Calu3 (cell line): ENCODE data around the gene OR2B3. TPM values are rescaled to one million over a fixed set of nuclear protein-coding genes. Genes with fewer than 3 reads are reported as not detected.

Source experiments
- BruUV-seq: library from RNA; stranded (reverse); fragments of 400-500 nt; replicated peaks from 2 replicates; lab custom pipeline; 2021; lab: Mats Ljungman, UMichigan
- CTCF ChIA-PET: fragments of 300-600 bp; sonication (Branson Sonifier 250); formaldehyde crosslinking; loops from one replicate; lab custom pipeline; 2022; ENCODE audit warnings: antibody characterized with exemption; lab: Charles Lee
- DNase-seq: peaks from one replicate; pipeline ENCODE4 v3.0.0; 2022
- H3K27ac Mint-ChIP-seq: one replicate; pipeline ENCODE4 v1.8.0; 2022; ENCODE audit warnings: mixed read lengths; ENCODE audit not compliant: unreplicated experiment
- H3K27me3 Mint-ChIP-seq: one replicate; pipeline ENCODE4 v1.8.0; 2022; ENCODE audit warnings: mixed read lengths; ENCODE audit not compliant: unreplicated experiment
- H3K36me3 Mint-ChIP-seq: one replicate; pipeline ENCODE4 v1.8.0; 2022; ENCODE audit warnings: mild to moderate bottlenecking, moderate library complexity, mixed read lengths; ENCODE audit not compliant: insufficient read depth, unreplicated experiment
- H3K4me1 Mint-ChIP-seq: one replicate; pipeline ENCODE4 v1.8.0; 2022; ENCODE audit warnings: mild to moderate bottlenecking, low read depth, mixed read lengths; ENCODE audit not compliant: unreplicated experiment
- H3K4me3 Mint-ChIP-seq: one replicate; pipeline ENCODE4 v1.8.0; 2022; ENCODE audit warnings: mild to moderate bottlenecking, low read depth, moderate library complexity, mixed read lengths; ENCODE audit not compliant: unreplicated experiment
- H3K9me3 Mint-ChIP-seq: one replicate; pipeline ENCODE4 v1.8.0; 2022; ENCODE audit warnings: low read depth, mixed read lengths; ENCODE audit not compliant: unreplicated experiment
- CTCF ChIP-seq: fragments of 200-600 bp; IDR thresholded peaks from one replicate; pipeline ENCODE4 v1.8.0; 2022; ENCODE audit warnings: antibody characterized with exemption; ENCODE audit not compliant: unreplicated experiment
- intact Hi-C: fragments of 100-400 bp; cut with micrococcal nuclease; formaldehyde crosslinking; loops from one replicate; pipeline ENCODE4 v1.10.0; 2022; ENCODE audit not compliant: unreplicated experiment
- total RNA-seq: library from RNA; stranded (reverse); gene quantifications from 2 replicates; pipeline ENCODE4 v1.2.3, GENCODE V29; 2022

The OR2B3 gene
- total RNA-seq, 1 experiment from 2014 or later: not detected

GRCh38 chr6:29071831-29072723 lies 15.0 kb downstream of the OR2B3 start:
- Mint-ChIP-seq H3K4me1 (no peaks in the 10 kb centered on the region), H3K27me3 (no peaks in the 10 kb centered on the region), H3K36me3 (no peaks in the 10 kb centered on the region), H3K4me3 (no peak overlapping the region), H3K9me3 (no peaks in the 10 kb centered on the region), H3K27ac (no peak overlapping the region)
- CTCF ChIA-PET: interaction anchor here (0.6 to 1.3 kb wide), 2 partner anchors 10 to 894 kb away, joined by 3 to 4 read pairs; no protein-coding TSS in a partner anchor
- TF ChIP-seq CTCF: peak; percentile 70
- intact Hi-C loops: no loop called here
- peak; percentile 27 for DNase-seq
- no TSS peak for BruUV-seq

- H3K27ac Mint-ChIP-seq: no peak overlapping the region
- H3K4me3 Mint-ChIP-seq: no peak overlapping the region
- DNase-seq: no peak
- CTCF ChIA-PET: no interaction called here
- no peaks in the 10 kb centered on the region for H3K36me3 Mint-ChIP-seq
- H3K27me3 Mint-ChIP-seq: no peaks in the 10 kb centered on the region
- intact Hi-C loops: no loop called here
- H3K4me1 Mint-ChIP-seq: no peaks in the 10 kb centered on the region
- H3K9me3 Mint-ChIP-seq: peaks cover 3% of the 10 kb centered on the region
- BruUV-seq: no TSS peak
- no peak for TF ChIP-seq CTCF
These were observed 35.4 kb downstream of the OR2B3 start for GRCh38 chr6:29051680-29052079.

- TF ChIP-seq CTCF: no peak
- intact Hi-C loops: no loop called here
- CTCF ChIA-PET: no interaction called here
- BruUV-seq: no TSS peak
- Mint-ChIP-seq H3K27me3 (peaks cover 16% of the 10 kb centered on the region), H3K4me1 (no peaks in the 10 kb centered on the region), H3K9me3 (peaks cover 4% of the 10 kb centered on the region), H3K27ac (no peak within 1 kb of the TSS), H3K4me3 (no peak within 1 kb of the TSS), H3K36me3 (no peaks in the 10 kb centered on the region)
- DNase-seq: no peak
These were observed 42.0 kb downstream of the OR2B3 start, which contains the start of gene OR2W1 for GRCh38 chr6:29045075-29045474. OR2W1 (minus strand) TSS chr6:29045175; CDS start chr6:29045175, 0 bp downstream.

Other genes with a start within 250 kb of the OR2B3 start
- gene TRIM27, start 163.3 kb downstream of the OR2B3 start, total RNA-seq: 85.8 and 91.6 TPM in 2 replicates
- gene ZNF311, start 82.0 kb downstream of the OR2B3 start, total RNA-seq: 1.4 and 2.2 TPM in 2 replicates
- gene OR2W1, start 42.1 kb downstream of the OR2B3 start, total RNA-seq: not detected in 2 replicates
- not detected in 2 replicates for gene OR2J1, start 12.2 kb upstream of the OR2B3 start, total RNA-seq
- gene OR2J3, start 20.7 kb upstream of the OR2B3 start, total RNA-seq: not detected in 2 replicates
- gene OR2J2, start 83.6 kb upstream of the OR2B3 start, total RNA-seq: not detected in 2 replicates
- not detected in 2 replicates for gene OR14J1, start 214.4 kb upstream of the OR2B3 start, total RNA-seq